IMR-90 (cell line): Measurements from ENCODE around the gene PRODH. TPM values are rescaled to one million over a fixed set of nuclear protein-coding genes. Genes with fewer than 3 reads are reported as not detected.

Experiments used
- ATAC-seq: fragments of 200-7000 bp; cut with Tn5 transposase; 2 replicates; pipeline ENCODE4 v1.9.1; 2020; ENCODE audit warnings: low read depth, mild to moderate bottlenecking, moderate library complexity
- BruUV-seq: library from RNA; stranded (reverse); fragments of 400-500 nt; replicated peaks from 2 replicates; lab custom pipeline; 2021; lab: Mats Ljungman, UMichigan
- CTCF ChIA-PET: fragments of 300-600 bp; formaldehyde crosslinking; extraction: SDS; loops from one replicate; lab custom pipeline; 2021; ENCODE audit warnings: antibody characterized with exemption; lab: Yijun Ruan, JAX
- POLR2A ChIA-PET: fragments of 300-600 bp; sonication (Branson Sonifier 250); formaldehyde crosslinking; loops from one replicate; lab custom pipeline; 2022; ENCODE audit warnings: antibody characterized with exemption; ENCODE audit not compliant: unreplicated experiment; lab: Charles Lee
- DNase-seq: peaks from one replicate; pipeline ENCODE4 v3.0.0; 2013
- H2AFZ ChIP-seq: replicated peaks from 2 replicates; pipeline ENCODE3; 2013; ENCODE audit warnings: low read length, mild to moderate bottlenecking; ENCODE audit not compliant: poor library complexity
- H2AK5ac ChIP-seq: 2 replicates; pipeline ENCODE4 v1.6.1; 2013; ENCODE audit warnings: low read depth, low read length, inconsistent platforms
- H2AK9ac ChIP-seq: replicated peaks from 2 replicates; pipeline ENCODE3; 2013; ENCODE audit warnings: mild to moderate bottlenecking, low read depth, low read length, moderate library complexity; ENCODE audit not compliant: poor library complexity
- H2BK120ac ChIP-seq: 2 replicates; pipeline ENCODE4 v1.6.1; 2013; ENCODE audit warnings: low read depth, low read length, inconsistent platforms
- H2BK15ac ChIP-seq: 3 replicates; pipeline ENCODE4 v1.6.1; 2013; ENCODE audit warnings: low read depth, low read length, inconsistent platforms
- H2BK20ac ChIP-seq: 2 replicates; pipeline ENCODE4 v1.6.1; 2013; ENCODE audit warnings: low read depth, mild to moderate bottlenecking, inconsistent platforms, low read length, moderate library complexity
- H2BK5ac ChIP-seq: 2 replicates; pipeline ENCODE4 v1.6.1; 2013; ENCODE audit warnings: mild to moderate bottlenecking, low read depth, low read length, inconsistent platforms; ENCODE audit not compliant: poor library complexity, severe bottlenecking
- H3K14ac ChIP-seq: replicated peaks from 2 replicates; pipeline ENCODE4 v1.6.1; 2013; ENCODE audit warnings: low read depth, low read length, inconsistent platforms
- H3K18ac ChIP-seq: 2 replicates; pipeline ENCODE4 v1.6.1; 2013; ENCODE audit warnings: low read depth, low read length, control low read depth
- H3K23ac ChIP-seq: 2 replicates; pipeline ENCODE4 v1.6.1; 2013; ENCODE audit warnings: low read depth, low read length, inconsistent platforms
- H3K27ac ChIP-seq: 2 replicates; pipeline ENCODE4 v1.5.1; 2013; ENCODE audit warnings: mild to moderate bottlenecking, control low read depth, low read length; ENCODE audit not compliant: insufficient read depth
- H3K27me3 ChIP-seq: 2 replicates; pipeline ENCODE4 v1.6.1; 2013; ENCODE audit warnings: low read length; ENCODE audit not compliant: control insufficient read depth, insufficient read depth
- H3K36me3 ChIP-seq: 2 replicates; pipeline ENCODE4 v1.6.1; 2013; ENCODE audit warnings: low read length, mixed read lengths; ENCODE audit not compliant: control insufficient read depth, insufficient read depth
- H3K4ac ChIP-seq: 2 replicates; pipeline ENCODE4 v1.6.1; 2013; ENCODE audit warnings: low read depth, low read length, inconsistent platforms
- H3K4me1 ChIP-seq: 2 replicates; pipeline ENCODE4 v1.6.1; 2013; ENCODE audit warnings: low read length, mixed read lengths; ENCODE audit not compliant: control insufficient read depth, insufficient read depth
- H3K4me2 ChIP-seq: 2 replicates; pipeline ENCODE4 v1.6.1; 2013; ENCODE audit warnings: low read depth, mild to moderate bottlenecking, control low read depth, low read length, moderate library complexity
- H3K4me3 ChIP-seq: 2 replicates; pipeline ENCODE4 v1.5.1; 2013; ENCODE audit warnings: low read depth, mild to moderate bottlenecking, control low read depth, low read length, moderate library complexity; ENCODE audit not compliant: insufficient read depth
- H3K56ac ChIP-seq: 2 replicates; pipeline ENCODE4 v1.6.1; 2013; ENCODE audit warnings: low read length, inconsistent platforms; ENCODE audit not compliant: insufficient read depth; ENCODE audit errors: extremely low read depth
- H3K79me1 ChIP-seq, 2 experiments: 2 replicates each; pipeline ENCODE4 v1.6.1; 2013; ENCODE audit warnings: low read length in 2 of 2, inconsistent platforms in 1 of 2, low read depth in 1 of 2
- H3K9ac ChIP-seq: 2 replicates; pipeline ENCODE4 v1.6.1; 2013; ENCODE audit warnings: low read depth, low read length, control low read depth
- H3K9me1 ChIP-seq: 2 replicates; pipeline ENCODE4 v1.6.1; 2013; ENCODE audit warnings: low read length, inconsistent platforms; ENCODE audit not compliant: insufficient read depth
- H3K9me3 ChIP-seq: 2 replicates; pipeline ENCODE4 v1.6.1; 2013; ENCODE audit warnings: low read length; ENCODE audit not compliant: control insufficient read depth, insufficient read depth
- H4K20me1 ChIP-seq: 2 replicates; pipeline ENCODE4 v1.6.1; 2013; ENCODE audit warnings: low read length, inconsistent platforms; ENCODE audit not compliant: insufficient read depth
- H4K5ac ChIP-seq: 2 replicates; pipeline ENCODE4 v1.6.1; 2013; ENCODE audit warnings: mild to moderate bottlenecking, low read depth, low read length, control low read depth
- H4K8ac ChIP-seq, 2 experiments: 2 replicates each; pipeline ENCODE4 v1.6.1; 2013; ENCODE audit warnings: low read depth in 2 of 2, low read length in 2 of 2, control low read depth in 1 of 2, inconsistent platforms in 1 of 2
- H4K91ac ChIP-seq: 2 replicates; pipeline ENCODE4 v1.6.1; 2013; ENCODE audit warnings: low read depth, low read length, inconsistent platforms; ENCODE audit not compliant: insufficient read depth
- CEBPB ChIP-seq: IDR thresholded peaks from 2 replicates; pipeline ENCODE4 v1.6.1; 2012; ENCODE audit warnings: low read depth, low read length, improper control_type of control experiment
- CHD1 ChIP-seq: IDR thresholded peaks from 2 replicates; pipeline ENCODE4 v1.6.1; 2012; ENCODE audit warnings: low read depth, low read length, improper control_type of control experiment
- MAFK ChIP-seq: IDR thresholded peaks from 2 replicates; pipeline ENCODE4 v1.6.1; 2012; ENCODE audit warnings: low read depth, low read length, improper control_type of control experiment
- MAZ ChIP-seq: IDR thresholded peaks from 2 replicates; pipeline ENCODE4 v1.6.1; 2012; ENCODE audit warnings: low read depth, mild to moderate bottlenecking, low read length, improper control_type of control experiment, moderate library complexity, borderline replicate concordance
- MXI1 ChIP-seq: IDR thresholded peaks from 2 replicates; pipeline ENCODE4 v1.6.1; 2012; ENCODE audit warnings: low read depth, mild to moderate bottlenecking, low read length, moderate library complexity, borderline replicate concordance
- POLR2A ChIP-seq: IDR thresholded peaks from 2 replicates; pipeline ENCODE4 v1.6.1; 2012; ENCODE audit warnings: mild to moderate bottlenecking, low read depth, low read length
- RAD21 ChIP-seq: IDR thresholded peaks from 2 replicates; pipeline ENCODE4 v1.6.1; 2012; ENCODE audit warnings: low read length, improper control_type of control experiment
- SMC3 ChIP-seq: fragments of 150-350 bp; IDR thresholded peaks from 2 replicates; pipeline ENCODE4 v1.6.1; 2016; ENCODE audit warnings: low read depth, mild to moderate bottlenecking, antibody characterized with exemption, low read length, moderate library complexity
- WGBS, 2 experiments: methylation state at CpG; one replicate each; pipeline versions ENCODE4 v1.1.5 to v1.1.7; 2013; ENCODE audit warnings: missing lambda C conversion rate in 2 of 2; ENCODE audit not compliant: insufficient read length in 1 of 2; ENCODE audit errors: extremely low coverage in 2 of 2; 5-methylcytosine and 5-hydroxymethylcytosine counted together
- dilution Hi-C: fragments of 300-500 bp; cut with HindIII; formaldehyde crosslinking; loops from one replicate; pipeline ENCODE4 v1.14.3; 2018; ENCODE audit warnings: low sequenced_read_pairs; ENCODE audit not compliant: unreplicated experiment
- in situ Hi-C: fragments of 300-500 bp; cut with MboI; formaldehyde crosslinking; loops from 3 replicates; pipeline ENCODE4 v1.14.3; 2019; ENCODE audit warnings: low sequenced_read_pairs, inconsistent platforms, mixed read lengths
- intact Hi-C: fragments of 100-400 bp; cut with micrococcal nuclease; formaldehyde crosslinking; loops from 2 replicates; pipeline ENCODE4 v1.10.0; 2022
- polyA plus RNA-seq, 3 experiments: library from polyadenylated mRNA; depleted of rRNA; stranded (reverse); fragments of >200 nt; gene quantifications; 2 replicates each; pipeline ENCODE4 v1.2.3, GENCODE V29; 2012; ENCODE audit warnings: low replicate concordance in 1 of 3
- total RNA-seq: library from RNA; depleted of rRNA; stranded (reverse); fragments of >200 nt; gene quantifications from 2 replicates; pipeline ENCODE4 v1.2.3, GENCODE V29; 2012
- TF ChIP-seq, protein P1 (sequence below): fragments of 150-350 bp; IDR thresholded peaks from 2 replicates; pipeline ENCODE4 v1.6.1; 2016; ENCODE audit warnings: low read depth, mild to moderate bottlenecking, low read length, moderate library complexity, borderline replicate concordance
- TF ChIP-seq, protein P2 (sequence below): fragments of 150-350 bp; IDR thresholded peaks from 2 replicates; pipeline ENCODE4 v1.6.1; 2017; ENCODE audit warnings: mild to moderate bottlenecking, antibody characterized with exemption, low read length, low read depth

PRODH gene
- total and polyA plus RNA-seq, 2 of the 4 experiments (the other 2 are of a cell fraction), result 0.02 TPM; not detected in 1

DNA sequence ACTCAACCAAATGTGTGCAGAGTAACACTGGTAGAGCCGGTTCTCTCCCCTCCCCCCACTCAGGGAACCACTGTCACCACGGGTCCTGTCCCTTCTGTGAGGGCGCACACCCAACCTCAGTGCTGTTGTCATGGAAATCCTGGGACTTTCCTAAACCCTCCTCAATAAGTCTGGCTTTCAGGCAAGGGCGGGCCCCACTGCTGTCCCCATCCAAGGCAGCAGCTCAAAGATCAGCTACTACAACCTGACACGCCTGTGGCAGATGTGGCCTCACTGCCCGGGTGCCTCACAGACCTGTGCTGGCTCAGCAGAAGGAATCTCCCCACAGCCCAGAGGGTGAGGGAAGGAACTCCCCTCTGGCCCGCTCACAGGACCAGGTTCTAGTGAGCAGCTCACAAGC lies 2.2 kb downstream of the PRODH start:
- Histone ChIP-seq H4K91ac (no peak overlapping the region), H3K4ac (no peak overlapping the region), H4K20me1 (no peaks in the 10 kb centered on the region), H2AFZ (no peak overlapping the region), H3K23ac (no peak overlapping the region), H3K9me3 (no peaks in the 10 kb centered on the region), H2AK9ac (no peak overlapping the region), H2BK15ac (no peak overlapping the region), H3K27me3 (no peaks in the 10 kb centered on the region), H3K18ac (no peak overlapping the region), H3K9me1 (no peaks in the 10 kb centered on the region), H4K8ac (no peak overlapping the region), H2BK120ac (no peak overlapping the region), H2AK5ac (no peak overlapping the region), H3K27ac (no peak overlapping the region), H2BK5ac (no peak overlapping the region), H3K4me3 (no peak overlapping the region), H3K4me2 (no peak overlapping the region), H3K14ac (no peak overlapping the region), H3K36me3 (no peaks in the 10 kb centered on the region), H3K79me1 (no peaks in the 10 kb centered on the region), H3K56ac (no peak overlapping the region), H4K5ac (no peak overlapping the region), H3K9ac (no peak overlapping the region), H2BK20ac (no peak overlapping the region), H3K4me1 (no peaks in the 10 kb centered on the region)
- ChIA-PET CTCF (no interaction called here), POLR2A (no interaction called here)
- intact Hi-C loops, result no loop called here
- BruUV-seq, result no TSS peak
- TF ChIP-seq MAZ (no peak), MAFK (no peak), POLR2A (no peak), SMC3 (no peak), RAD21 (no peak), CHD1 (no peak), CEBPB (no peak), MXI1 (no peak)
- TF ChIP-seq, protein P1, sequence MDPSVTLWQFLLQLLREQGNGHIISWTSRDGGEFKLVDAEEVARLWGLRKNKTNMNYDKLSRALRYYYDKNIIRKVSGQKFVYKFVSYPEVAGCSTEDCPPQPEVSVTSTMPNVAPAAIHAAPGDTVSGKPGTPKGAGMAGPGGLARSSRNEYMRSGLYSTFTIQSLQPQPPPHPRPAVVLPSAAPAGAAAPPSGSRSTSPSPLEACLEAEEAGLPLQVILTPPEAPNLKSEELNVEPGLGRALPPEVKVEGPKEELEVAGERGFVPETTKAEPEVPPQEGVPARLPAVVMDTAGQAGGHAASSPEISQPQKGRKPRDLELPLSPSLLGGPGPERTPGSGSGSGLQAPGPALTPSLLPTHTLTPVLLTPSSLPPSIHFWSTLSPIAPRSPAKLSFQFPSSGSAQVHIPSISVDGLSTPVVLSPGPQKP, result no peak
- TF ChIP-seq, protein P2, sequence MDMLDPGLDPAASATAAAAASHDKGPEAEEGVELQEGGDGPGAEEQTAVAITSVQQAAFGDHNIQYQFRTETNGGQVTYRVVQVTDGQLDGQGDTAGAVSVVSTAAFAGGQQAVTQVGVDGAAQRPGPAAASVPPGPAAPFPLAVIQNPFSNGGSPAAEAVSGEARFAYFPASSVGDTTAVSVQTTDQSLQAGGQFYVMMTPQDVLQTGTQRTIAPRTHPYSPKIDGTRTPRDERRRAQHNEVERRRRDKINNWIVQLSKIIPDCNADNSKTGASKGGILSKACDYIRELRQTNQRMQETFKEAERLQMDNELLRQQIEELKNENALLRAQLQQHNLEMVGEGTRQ, result no peak
- in situ Hi-C loops, result no loop called here
- no peak for DNase-seq
- dilution Hi-C loops, result no loop called here
- WGBS, 2 experiments, result no CpG with 5 or more reads among the region's 7 CpGs
- no peak for ATAC-seq
